HL-60/S4 (cell line): ENCODE results near the gene ACCS.

ENCODE experiments used
- in situ Hi-C: fragments of 300-500 bp; cut with MboI; formaldehyde crosslinking; loops from 2 replicates; pipeline ENCODE4 v1.14.3; 2022; ENCODE audit warnings: low sequenced_read_pairs

ACCS gene

GRCh38 chr11:44127130-44127529 is 61.1 kb downstream of the ACCS start:
- in situ Hi-C loops, result no loop called here

- in situ Hi-C loops, result no loop called here
Observed at GRCh38 chr11:44128729-44129128, 62.7 kb downstream of the ACCS start.

- in situ Hi-C loops, result no loop called here
Observed at GRCh38 chr11:44130751-44131150, 64.7 kb downstream of the ACCS start.

GRCh38 chr11:44133335-44133946 is 67.4 kb downstream of the ACCS start:
- in situ Hi-C loops, result no loop called here
